GM23338 (cell line): ENCODE measurements around the gene SELENOM. TPM values are rescaled to one million over a fixed set of nuclear protein-coding genes. Genes with fewer than 3 reads are reported as not detected.

Source experiments
- ATAC-seq: fragments of 200-7000 bp; cut with Tn5 transposase; 3 replicates; pipeline ENCODE4 v1.9.1; 2020
- DNase-seq: peaks from one replicate; pipeline ENCODE4 v3.0.0-alpha.2; 2015; ENCODE audit warnings: low spot score
- H2AFZ ChIP-seq: fragments of 200-600 bp; sonication (generic); 2 replicates; pipeline ENCODE4 v1.8.0; 2016; ENCODE audit warnings: antibody characterized with exemption, mild to moderate bottlenecking, moderate library complexity
- H3F3A ChIP-seq: fragments of 200-600 bp; sonication (generic); replicated peaks from 2 replicates; pipeline ENCODE4 v1.8.0; 2017; ENCODE audit warnings: antibody characterized with exemption, mixed run types, low read depth
- H3K27ac ChIP-seq: fragments of 200-600 bp; sonication (generic); 2 replicates; pipeline ENCODE4 v1.6.1; 2016; ENCODE audit warnings: low read depth
- H3K27me3 ChIP-seq: fragments of 200-600 bp; sonication (generic); 2 replicates; pipeline ENCODE4 v1.8.0; 2016; ENCODE audit warnings: mild to moderate bottlenecking, mixed run types, moderate library complexity; ENCODE audit not compliant: insufficient read depth
- H3K36me3 ChIP-seq: fragments of 200-600 bp; sonication (generic); 2 replicates; pipeline ENCODE4 v1.8.0; 2016; ENCODE audit warnings: mild to moderate bottlenecking; ENCODE audit not compliant: insufficient read depth
- H3K4me1 ChIP-seq: fragments of 200-600 bp; sonication (generic); 2 replicates; pipeline ENCODE4 v1.8.0; 2016; ENCODE audit warnings: mild to moderate bottlenecking, moderate library complexity; ENCODE audit not compliant: insufficient read depth
- H3K4me2 ChIP-seq: fragments of 200-600 bp; sonication (generic); 2 replicates; pipeline ENCODE4 v1.7.1; 2017; ENCODE audit warnings: mixed run types
- H3K4me3 ChIP-seq: fragments of 200-600 bp; sonication (generic); 2 replicates; pipeline ENCODE4 v1.6.1; 2016; ENCODE audit warnings: mixed run types
- H3K79me2 ChIP-seq: fragments of 200-600 bp; sonication (generic); replicated peaks from 2 replicates; pipeline ENCODE4 v1.8.0; 2017; ENCODE audit warnings: mild to moderate bottlenecking; ENCODE audit not compliant: insufficient read depth
- H3K9me2 ChIP-seq: fragments of 200-600 bp; sonication (generic); 2 replicates; pipeline ENCODE4 v1.8.0; 2017; ENCODE audit not compliant: insufficient read depth
- H4K20me1 ChIP-seq: fragments of 200-600 bp; sonication (generic); replicated peaks from 2 replicates; pipeline ENCODE4 v1.8.0; 2017; ENCODE audit warnings: mild to moderate bottlenecking; ENCODE audit not compliant: insufficient read depth
- H3K27ac Mint-ChIP-seq: 2 replicates; pipeline ENCODE4 v1.8.0; 2020; ENCODE audit warnings: inconsistent platforms, mild to moderate bottlenecking, moderate library complexity, mixed read lengths
- H3K27me3 Mint-ChIP-seq: 3 replicates; pipeline ENCODE4 v1.8.0; 2022; ENCODE audit warnings: low read depth, mild to moderate bottlenecking, moderate library complexity, mixed read lengths, inconsistent platforms; ENCODE audit not compliant: insufficient read depth, poor library complexity
- H3K36me3 Mint-ChIP-seq: 3 replicates; pipeline ENCODE4 v1.8.0; 2021; ENCODE audit warnings: low read depth, mild to moderate bottlenecking, inconsistent platforms, moderate library complexity, mixed read lengths
- H3K4me1 Mint-ChIP-seq: 3 replicates; pipeline ENCODE4 v1.8.0; 2020; ENCODE audit warnings: mild to moderate bottlenecking, inconsistent platforms, mixed read lengths
- H3K4me3 Mint-ChIP-seq: 3 replicates; pipeline ENCODE4 v1.8.0; 2021; ENCODE audit warnings: moderate library complexity, mild to moderate bottlenecking, inconsistent platforms, mixed read lengths
- H3K9me3 Mint-ChIP-seq: 3 replicates; pipeline ENCODE4 v1.8.0; 2020; ENCODE audit warnings: moderate library complexity, mild to moderate bottlenecking, inconsistent platforms, mixed read lengths
- CREB1 ChIP-seq: fragments of 250-450 bp; sonication (Bioruptor Pico); IDR thresholded peaks from 2 replicates; pipeline ENCODE4 v1.5.0; 2020; ENCODE audit warnings: low read depth, mild to moderate bottlenecking, moderate library complexity
- ETS1 ChIP-seq: IDR thresholded peaks from 2 replicates; pipeline ENCODE4 v1.6.1; 2016; ENCODE audit warnings: antibody characterized with exemption
- EZH2phosphoT487 ChIP-seq: fragments of 200-600 bp; sonication (generic); IDR thresholded peaks from one replicate; pipeline ENCODE4 v1.8.1; 2018; ENCODE audit warnings: antibody characterized with exemption; ENCODE audit not compliant: unreplicated experiment
- NANOG ChIP-seq: IDR thresholded peaks from 2 replicates; pipeline ENCODE4 v1.6.1; 2016; ENCODE audit warnings: antibody characterized with exemption, borderline replicate concordance
- POLR2AphosphoS5 ChIP-seq: IDR thresholded peaks from 2 replicates; pipeline ENCODE4 v1.6.1; 2016; ENCODE audit warnings: antibody characterized with exemption, low read depth
- ZNF114 ChIP-seq: fragments of 250-450 bp; sonication (Bioruptor Pico); IDR thresholded peaks from 2 replicates; pipeline ENCODE4 v1.5.0; 2020; ENCODE audit warnings: mild to moderate bottlenecking, moderate library complexity
- ZNF331 ChIP-seq: fragments of 250-450 bp; sonication (Bioruptor Pico); IDR thresholded peaks from 2 replicates; pipeline ENCODE4 v1.5.0; 2020; ENCODE audit warnings: low read depth, mild to moderate bottlenecking, moderate library complexity
- polyA plus RNA-seq: library from polyadenylated mRNA; unstranded; fragments of >200 nt; fragmentation: Nextera tagmentation; extraction: Ambion mirVana; gene quantifications from 2 replicates; pipeline ENCODE4 v1.2.1, GENCODE V29; 2016
- total RNA-seq: library from RNA; depleted of rRNA; stranded (reverse); fragments of >200 nt; shearing (Covaris generic); gene quantifications from 2 replicates; pipeline ENCODE4 v1.2.3, GENCODE V29; 2014
- TF ChIP-seq, protein P1 (sequence below), 2 experiments: fragments of 200-600 bp in 1 of 2; sonication (generic) in 1 of 2; conservative IDR thresholded peaks; 2 replicates each; pipeline versions ENCODE4 v1.5.1 to v1.6.1; 2016 to 2017; ENCODE audit warnings: antibody characterized with exemption in 2 of 2, low read depth in 2 of 2, mild to moderate bottlenecking in 2 of 2, moderate library complexity in 1 of 2

The SELENOM gene
- total and polyA plus RNA-seq, 2 experiments from 2014 or later, result 44.9 to 50.8 TPM

DNA sequence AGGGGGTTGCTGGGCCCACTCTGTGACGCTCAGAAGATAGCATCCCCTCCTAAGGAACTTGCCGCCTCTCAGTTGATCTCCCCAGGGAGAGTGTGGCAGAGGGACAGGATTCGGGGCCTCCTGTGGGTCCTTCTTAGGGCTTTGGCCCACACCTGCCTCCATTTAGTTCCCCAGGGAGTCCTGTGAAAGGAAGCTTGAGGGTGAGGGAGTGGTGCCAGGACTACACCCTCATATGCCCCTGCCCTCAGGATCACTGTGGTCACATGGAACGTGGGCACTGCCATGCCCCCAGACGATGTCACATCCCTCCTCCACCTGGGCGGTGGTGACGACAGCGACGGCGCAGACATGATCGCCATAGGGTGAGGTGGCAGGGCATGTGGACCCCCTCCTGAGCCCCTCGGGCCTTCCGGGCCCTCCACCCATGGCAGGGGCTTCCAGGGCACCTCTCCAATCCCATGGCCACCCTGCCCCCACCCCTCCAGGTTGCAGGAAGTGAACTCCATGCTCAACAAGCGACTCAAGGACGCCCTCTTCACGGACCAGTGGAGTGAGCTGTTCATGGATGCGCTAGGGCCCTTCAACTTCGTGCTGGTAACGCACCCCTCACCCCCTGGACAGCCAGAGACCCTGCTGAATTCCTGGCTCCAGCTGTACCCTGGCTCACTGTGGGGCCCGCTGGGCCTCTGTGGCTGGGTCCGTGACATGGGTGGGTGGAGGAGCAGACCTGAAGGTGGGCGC lies 18.9 kb upstream of the SELENOM start:
- H3K4me1 Mint-ChIP-seq, result peaks cover 22% of the 10 kb centered on the region
- H3K27me3 Mint-ChIP-seq, result peaks cover 20% of the 10 kb centered on the region
- H3F3A ChIP-seq, result no peaks in the 10 kb centered on the region
- H2AFZ ChIP-seq, result no peak overlapping the region
- peak overlapping the region; percentile 49 for H3K4me3 ChIP-seq
- H4K20me1 ChIP-seq, result no peaks in the 10 kb centered on the region
- no peak overlapping the region for H3K27ac ChIP-seq
- peaks cover 11% of the 10 kb centered on the region; the same call in 1 of the 2 replicates for H3K4me1 ChIP-seq
- H3K27me3 ChIP-seq, result no peaks in the 10 kb centered on the region
- H3K4me2 ChIP-seq, result peak overlapping the region; percentile 63; the same call in 1 of the 2 replicates
- H3K36me3 Mint-ChIP-seq, result no peaks in the 10 kb centered on the region
- no peaks in the 10 kb centered on the region for H3K36me3 ChIP-seq
- no peaks in the 10 kb centered on the region for H3K9me3 Mint-ChIP-seq
- DNase-seq (no peak), ATAC-seq (no peak)
- TF ChIP-seq ZNF331 (CRISPR knock-in tag) (no peak), CREB1 (CRISPR knock-in tag) (no peak), ETS1 (no peak), EZH2phosphoT487 (no peak)
- TF ChIP-seq, protein P1, sequence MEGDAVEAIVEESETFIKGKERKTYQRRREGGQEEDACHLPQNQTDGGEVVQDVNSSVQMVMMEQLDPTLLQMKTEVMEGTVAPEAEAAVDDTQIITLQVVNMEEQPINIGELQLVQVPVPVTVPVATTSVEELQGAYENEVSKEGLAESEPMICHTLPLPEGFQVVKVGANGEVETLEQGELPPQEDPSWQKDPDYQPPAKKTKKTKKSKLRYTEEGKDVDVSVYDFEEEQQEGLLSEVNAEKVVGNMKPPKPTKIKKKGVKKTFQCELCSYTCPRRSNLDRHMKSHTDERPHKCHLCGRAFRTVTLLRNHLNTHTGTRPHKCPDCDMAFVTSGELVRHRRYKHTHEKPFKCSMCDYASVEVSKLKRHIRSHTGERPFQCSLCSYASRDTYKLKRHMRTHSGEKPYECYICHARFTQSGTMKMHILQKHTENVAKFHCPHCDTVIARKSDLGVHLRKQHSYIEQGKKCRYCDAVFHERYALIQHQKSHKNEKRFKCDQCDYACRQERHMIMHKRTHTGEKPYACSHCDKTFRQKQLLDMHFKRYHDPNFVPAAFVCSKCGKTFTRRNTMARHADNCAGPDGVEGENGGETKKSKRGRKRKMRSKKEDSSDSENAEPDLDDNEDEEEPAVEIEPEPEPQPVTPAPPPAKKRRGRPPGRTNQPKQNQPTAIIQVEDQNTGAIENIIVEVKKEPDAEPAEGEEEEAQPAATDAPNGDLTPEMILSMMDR (conservative IDR thresholded peaks at IDR 0.05; ENCODE audit: low read depth in 2 of 2), result no peak
- no peaks in the 10 kb centered on the region for H3K9me2 ChIP-seq
- no peaks in the 10 kb centered on the region for H3K79me2 ChIP-seq
- H3K4me3 Mint-ChIP-seq, result no peak overlapping the region
- no peak overlapping the region for H3K27ac Mint-ChIP-seq

GRCh38 chr22:31125521-31126117 lies 18.3 kb upstream of the SELENOM start:
- H3K4me3 Mint-ChIP-seq, result no peak overlapping the region
- Histone ChIP-seq H3F3A (no peaks in the 10 kb centered on the region), H2AFZ (no peak overlapping the region), H3K79me2 (no peaks in the 10 kb centered on the region), H4K20me1 (no peaks in the 10 kb centered on the region), H3K9me2 (no peaks in the 10 kb centered on the region), H3K4me2 (no peak overlapping the region), H3K27me3 (no peaks in the 10 kb centered on the region), H3K36me3 (no peaks in the 10 kb centered on the region), H3K4me3 (no peak overlapping the region), H3K4me1 (peaks cover 14% of the 10 kb centered on the region; the same call in 1 of the 2 replicates), H3K27ac (no peak overlapping the region)
- no peak for ATAC-seq
- H3K9me3 Mint-ChIP-seq, result no peaks in the 10 kb centered on the region
- peaks cover 20% of the 10 kb centered on the region for H3K27me3 Mint-ChIP-seq
- no peak overlapping the region for H3K27ac Mint-ChIP-seq
- TF ChIP-seq NANOG, result no peak
- TF ChIP-seq POLR2AphosphoS5, result no peak
- no peak for TF ChIP-seq ZNF114 (CRISPR knock-in tag)
- peaks cover 22% of the 10 kb centered on the region for H3K4me1 Mint-ChIP-seq
- DNase-seq, result no peak
- no peaks in the 10 kb centered on the region for H3K36me3 Mint-ChIP-seq
